GM21576 (cell line): ENCODE measurements around the gene GDPD1.
"Not testable (repeated sequence)": the region's sequence is repeated elsewhere in the genome, so short reads cannot be mapped to it uniquely, and the experiment has no call there.

Experiments
- ATAC-seq: cut with Tn5 transposase; IDR thresholded peaks from one replicate; pipeline ENCODE4 v1.9.1; 2021; ENCODE audit warnings: mild to moderate bottlenecking, moderate library complexity; ENCODE audit not compliant: unreplicated experiment

GDPD1 gene

GRCh38 chr17:59311051-59311468, 90.7 kb downstream of the GDPD1 start:
- ATAC-seq = no peak

- ATAC-seq = not testable (repeated sequence)
Measured at GRCh38 chr17:59311521-59311920, 91.2 kb downstream of the GDPD1 start.

- ATAC-seq = no peak
Measured at GRCh38 chr17:59315866-59316265, 95.6 kb downstream of the GDPD1 start.
